ENCODE measurements around the gene GFRA4. TPM values are rescaled to one million over a fixed set of nuclear protein-coding genes. Genes with fewer than 3 reads are reported as not detected.

GFRA4 gene
- total RNA-seq, 1 donor, result not detected

DNA sequence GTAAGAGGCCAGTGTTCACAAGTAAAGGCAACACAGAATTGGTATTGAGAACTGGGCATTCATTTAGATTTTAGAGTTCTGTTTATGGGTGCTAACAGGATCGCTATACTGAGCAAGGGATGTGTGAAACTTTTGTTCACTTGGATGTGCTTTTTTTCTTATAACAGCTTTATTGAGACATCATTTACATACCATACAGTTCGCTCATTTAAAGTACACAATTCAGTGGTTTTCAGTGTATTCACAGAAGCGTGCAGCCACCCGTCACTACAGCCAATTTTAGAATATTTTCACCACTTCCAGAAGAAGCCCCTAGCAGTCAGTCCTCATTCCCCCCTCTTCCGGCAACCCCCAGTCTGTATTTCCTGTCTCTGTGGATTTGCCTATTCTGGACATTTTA, 48.7 kb downstream of the GFRA4 start:
- no peak for DNase-seq (ENCODE audit: insufficient read length, low spot score, missing footprints)
- TF ChIP-seq, protein P1, sequence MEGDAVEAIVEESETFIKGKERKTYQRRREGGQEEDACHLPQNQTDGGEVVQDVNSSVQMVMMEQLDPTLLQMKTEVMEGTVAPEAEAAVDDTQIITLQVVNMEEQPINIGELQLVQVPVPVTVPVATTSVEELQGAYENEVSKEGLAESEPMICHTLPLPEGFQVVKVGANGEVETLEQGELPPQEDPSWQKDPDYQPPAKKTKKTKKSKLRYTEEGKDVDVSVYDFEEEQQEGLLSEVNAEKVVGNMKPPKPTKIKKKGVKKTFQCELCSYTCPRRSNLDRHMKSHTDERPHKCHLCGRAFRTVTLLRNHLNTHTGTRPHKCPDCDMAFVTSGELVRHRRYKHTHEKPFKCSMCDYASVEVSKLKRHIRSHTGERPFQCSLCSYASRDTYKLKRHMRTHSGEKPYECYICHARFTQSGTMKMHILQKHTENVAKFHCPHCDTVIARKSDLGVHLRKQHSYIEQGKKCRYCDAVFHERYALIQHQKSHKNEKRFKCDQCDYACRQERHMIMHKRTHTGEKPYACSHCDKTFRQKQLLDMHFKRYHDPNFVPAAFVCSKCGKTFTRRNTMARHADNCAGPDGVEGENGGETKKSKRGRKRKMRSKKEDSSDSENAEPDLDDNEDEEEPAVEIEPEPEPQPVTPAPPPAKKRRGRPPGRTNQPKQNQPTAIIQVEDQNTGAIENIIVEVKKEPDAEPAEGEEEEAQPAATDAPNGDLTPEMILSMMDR (IDR thresholded peaks at IDR 0.05; ENCODE audit: extremely low read depth, low read depth, low read length), result no peak
- H3K27ac ChIP-seq (ENCODE audit: low read depth, low read length), result peak overlapping the region; percentile 49
- H4K20me1 ChIP-seq (ENCODE audit: insufficient read depth, low read length), result no peaks in the 10 kb centered on the region
- peak overlapping the region; percentile 54 for H3K4me3 ChIP-seq (ENCODE audit: insufficient read depth, low read length)
- H2AFZ ChIP-seq (ENCODE audit: low read length), result peak overlapping the region; percentile 71
- H3K9me3 ChIP-seq (ENCODE audit: low read depth, low read length), result no peaks in the 10 kb centered on the region
- peaks cover 12% of the 10 kb centered on the region for H3K4me1 ChIP-seq (ENCODE audit: insufficient read depth, low read length)
- H3K79me2 ChIP-seq (ENCODE audit: insufficient read depth, low read length), result no peaks in the 10 kb centered on the region
- H3K27me3 ChIP-seq (ENCODE audit: insufficient read depth, low read length), result no peaks in the 10 kb centered on the region
- H3K4me2 ChIP-seq (ENCODE audit: insufficient read depth, low read length), result peak overlapping the region; percentile 82
- H3K36me3 ChIP-seq (ENCODE audit: insufficient read depth, low read length), result no peaks in the 10 kb centered on the region

DNA sequence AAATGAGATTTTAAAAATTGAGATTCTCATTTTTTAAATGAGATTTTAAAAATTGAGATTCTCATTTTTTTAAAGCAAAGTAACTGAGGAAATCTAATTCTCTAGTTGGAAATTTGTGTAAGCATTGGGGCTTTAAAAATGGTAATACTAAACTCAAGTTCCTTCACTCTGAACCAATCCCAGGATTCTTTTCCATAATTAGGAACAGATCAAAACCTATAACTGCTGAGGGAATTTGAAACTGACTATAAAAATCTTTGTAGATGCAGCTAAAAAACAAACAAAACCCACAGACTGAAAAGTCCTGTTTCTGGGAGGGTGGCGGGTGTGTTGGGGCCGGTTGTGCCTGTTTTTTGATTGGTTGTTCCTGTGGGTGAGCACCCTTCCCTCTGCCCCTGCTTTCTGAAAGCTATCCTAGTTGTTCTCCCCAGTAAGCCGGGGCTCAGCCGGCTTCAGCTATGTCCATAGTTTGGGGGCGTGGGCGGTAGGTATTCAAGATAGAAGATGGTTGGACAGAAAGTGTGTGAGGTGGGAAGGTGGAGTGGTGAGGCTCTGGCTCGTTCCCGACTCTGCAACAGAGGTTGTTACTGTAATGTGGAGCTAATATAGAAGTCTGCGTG, 49.3 kb downstream of the GFRA4 start:
- TF ChIP-seq, protein P1 (IDR thresholded peaks at IDR 0.05; ENCODE audit: extremely low read depth, low read depth, low read length), result no peak
- H3K9me3 ChIP-seq (ENCODE audit: low read depth, low read length), result no peaks in the 10 kb centered on the region
- H3K27ac ChIP-seq (ENCODE audit: low read depth, low read length), result peak overlapping the region; percentile 49
- H2AFZ ChIP-seq (ENCODE audit: low read length), result peak overlapping the region; percentile 71
- no peaks in the 10 kb centered on the region for H3K79me2 ChIP-seq (ENCODE audit: insufficient read depth, low read length)
- H3K4me2 ChIP-seq (ENCODE audit: insufficient read depth, low read length), result peak overlapping the region; percentile 82
- H3K4me3 ChIP-seq (ENCODE audit: insufficient read depth, low read length), result peak overlapping the region; percentile 54
- no peaks in the 10 kb centered on the region for H3K27me3 ChIP-seq (ENCODE audit: insufficient read depth, low read length)
- DNase-seq (ENCODE audit: insufficient read length, low spot score, missing footprints), result peak; percentile 10
- H3K36me3 ChIP-seq (ENCODE audit: insufficient read depth, low read length), result no peaks in the 10 kb centered on the region
- no peaks in the 10 kb centered on the region for H4K20me1 ChIP-seq (ENCODE audit: insufficient read depth, low read length)
- H3K4me1 ChIP-seq (ENCODE audit: insufficient read depth, low read length), result peaks cover 12% of the 10 kb centered on the region

DNA sequence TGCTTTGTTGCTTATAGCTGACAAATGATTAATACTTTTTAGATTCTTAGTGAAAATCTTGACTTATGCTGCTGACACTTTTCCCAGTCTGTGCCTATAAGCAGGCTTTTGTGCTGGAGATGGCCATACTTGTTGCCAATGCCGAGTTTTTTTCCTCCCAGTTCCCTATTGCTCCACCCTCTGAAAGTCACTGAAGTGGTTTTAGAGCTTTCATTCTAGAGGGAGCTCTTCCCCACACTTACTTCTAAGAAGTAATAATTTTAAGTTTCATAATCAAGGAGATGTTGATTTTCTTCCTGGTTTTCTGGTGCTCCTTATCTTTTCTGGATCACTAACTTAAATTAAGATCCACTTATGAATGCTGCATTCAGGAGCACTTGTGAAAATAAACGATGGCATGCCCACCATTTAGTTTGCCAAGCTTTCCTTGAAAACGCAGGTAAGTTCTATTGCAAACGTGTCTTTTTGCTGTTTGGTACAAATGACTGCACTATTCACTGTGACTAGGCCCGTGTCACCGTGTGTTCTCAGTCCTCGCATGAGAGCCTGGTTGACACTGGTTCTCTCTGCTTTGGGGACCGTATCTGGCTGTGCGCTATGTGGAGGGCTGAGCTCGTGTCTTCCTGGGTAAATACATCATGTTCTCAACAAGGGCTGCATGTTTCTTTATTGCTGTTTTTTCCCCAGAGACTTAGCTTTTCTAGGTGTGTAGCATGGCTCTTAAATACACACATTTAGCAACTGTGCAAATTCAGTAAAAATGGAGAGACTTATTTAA, 50.2 kb downstream of the GFRA4 start:
- Histone ChIP-seq H3K27me3 (ENCODE audit: insufficient read depth, low read length) (no peaks in the 10 kb centered on the region), H2AFZ (ENCODE audit: low read length) (no peak overlapping the region), H3K4me3 (ENCODE audit: insufficient read depth, low read length) (no peak overlapping the region), H4K20me1 (ENCODE audit: insufficient read depth, low read length) (no peaks in the 10 kb centered on the region), H3K4me2 (ENCODE audit: insufficient read depth, low read length) (no peak overlapping the region), H3K9me3 (ENCODE audit: low read depth, low read length) (no peaks in the 10 kb centered on the region), H3K79me2 (ENCODE audit: insufficient read depth, low read length) (no peaks in the 10 kb centered on the region), H3K27ac (ENCODE audit: low read depth, low read length) (no peak overlapping the region), H3K4me1 (ENCODE audit: insufficient read depth, low read length) (peaks cover 12% of the 10 kb centered on the region), H3K36me3 (ENCODE audit: insufficient read depth, low read length) (no peaks in the 10 kb centered on the region)
- TF ChIP-seq, protein P1 (IDR thresholded peaks at IDR 0.05; ENCODE audit: extremely low read depth, low read depth, low read length), result peak; percentile 26
- DNase-seq (ENCODE audit: insufficient read length, low spot score, missing footprints), result peak; percentile 3

DNA sequence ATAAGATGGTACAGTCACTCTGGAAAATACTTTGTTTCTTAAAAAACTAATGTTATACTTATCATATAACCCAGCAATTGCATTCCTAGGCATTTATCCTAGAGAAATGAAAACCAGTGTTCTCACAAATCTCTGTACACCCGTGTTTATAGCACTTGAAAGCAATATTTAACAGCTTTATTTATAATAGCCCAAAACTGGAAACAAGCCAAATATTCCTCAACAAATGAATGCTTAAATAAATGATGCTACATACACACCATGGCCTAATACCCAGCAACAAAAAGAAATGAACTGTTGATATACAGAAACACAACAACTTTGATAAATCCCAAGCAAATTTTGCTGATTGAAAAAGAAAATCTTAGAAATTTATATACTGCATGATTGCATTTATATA, 51.3 kb downstream of the GFRA4 start:
- Histone ChIP-seq H3K4me1 (ENCODE audit: insufficient read depth, low read length) (peaks cover 12% of the 10 kb centered on the region), H3K4me2 (ENCODE audit: insufficient read depth, low read length) (no peak overlapping the region), H4K20me1 (ENCODE audit: insufficient read depth, low read length) (no peaks in the 10 kb centered on the region), H3K79me2 (ENCODE audit: insufficient read depth, low read length) (no peaks in the 10 kb centered on the region), H3K27ac (ENCODE audit: low read depth, low read length) (no peak overlapping the region), H3K4me3 (ENCODE audit: insufficient read depth, low read length) (no peak overlapping the region), H2AFZ (ENCODE audit: low read length) (no peak overlapping the region), H3K27me3 (ENCODE audit: insufficient read depth, low read length) (no peaks in the 10 kb centered on the region), H3K36me3 (ENCODE audit: insufficient read depth, low read length) (no peaks in the 10 kb centered on the region), H3K9me3 (ENCODE audit: low read depth, low read length) (no peaks in the 10 kb centered on the region)
- DNase-seq (ENCODE audit: insufficient read length, low spot score, missing footprints), result peak; percentile 6
- TF ChIP-seq, protein P1 (IDR thresholded peaks at IDR 0.05; ENCODE audit: extremely low read depth, low read depth, low read length), result no peak
